Astrocyte (in vitro differentiated cells and primary cell): ENCODE data around the gene APOBR. TPM values are rescaled to one million over a fixed set of nuclear protein-coding genes. Genes with fewer than 3 reads are reported as not detected.

Source experiments
- DNase-seq: peaks from one replicate; pipeline ENCODE4 v3.0.0-alpha.2; 2010; ENCODE audit warnings: low read depth
- FAIRE-seq: peaks from 2 replicates; lab custom pipeline; 2011; peaks lifted over from hg19 to GRCh38; lab: Jason Lieb, UNC
- H2AFZ ChIP-seq: 2 replicates; pipeline ENCODE4 v1.6.0; 2012; ENCODE audit warnings: low read depth, low read length, inconsistent platforms
- H3K27ac ChIP-seq: 2 replicates; pipeline ENCODE4 v1.5.1; 2011; ENCODE audit warnings: low read depth, low read length, inconsistent platforms
- H3K27me3 ChIP-seq: 2 replicates; pipeline ENCODE4 v1.6.0; 2011; ENCODE audit warnings: low read length, inconsistent platforms; ENCODE audit not compliant: insufficient read depth
- H3K36me3 ChIP-seq: 2 replicates; pipeline ENCODE4 v1.5.1; 2011; ENCODE audit warnings: low read length, inconsistent platforms; ENCODE audit not compliant: insufficient read depth
- H3K4me1 ChIP-seq: 2 replicates; pipeline ENCODE4 v1.5.1; 2011; ENCODE audit warnings: low read length, inconsistent platforms; ENCODE audit not compliant: insufficient read depth
- H3K4me2 ChIP-seq: 2 replicates; pipeline ENCODE4 v1.6.0; 2012; ENCODE audit warnings: low read length, inconsistent platforms
- H3K4me3 ChIP-seq: 2 replicates; pipeline ENCODE4 v1.5.1; 2011; ENCODE audit warnings: low read depth, mild to moderate bottlenecking, low read length, inconsistent platforms; ENCODE audit not compliant: insufficient read depth
- H3K79me2 ChIP-seq: 2 replicates; pipeline ENCODE4 v1.6.0; 2012; ENCODE audit warnings: mild to moderate bottlenecking, low read length, inconsistent platforms; ENCODE audit not compliant: insufficient read depth
- H3K9ac ChIP-seq: 2 replicates; pipeline ENCODE4 v1.6.0; 2012; ENCODE audit warnings: mild to moderate bottlenecking, low read length, inconsistent platforms
- H3K9me3 ChIP-seq: 2 replicates; pipeline ENCODE4 v1.5.1; 2012; ENCODE audit warnings: low read depth, mild to moderate bottlenecking, low read length, inconsistent platforms; ENCODE audit not compliant: insufficient read depth
- H4K20me1 ChIP-seq: 2 replicates; pipeline ENCODE4 v1.6.0; 2012; ENCODE audit warnings: low read length, inconsistent platforms; ENCODE audit not compliant: insufficient read depth
- H3K27ac Mint-ChIP-seq: one replicate; pipeline ENCODE4 v1.8.0; 2021; ENCODE audit warnings: mild to moderate bottlenecking, mixed read lengths; ENCODE audit not compliant: unreplicated experiment
- H3K27me3 Mint-ChIP-seq: one replicate; pipeline ENCODE4 v1.8.0; 2021; ENCODE audit warnings: low read depth, mixed read lengths; ENCODE audit not compliant: unreplicated experiment
- H3K36me3 Mint-ChIP-seq: one replicate; pipeline ENCODE4 v1.8.0; 2021; ENCODE audit warnings: low read depth, mixed read lengths; ENCODE audit not compliant: unreplicated experiment
- H3K4me1 Mint-ChIP-seq: one replicate; pipeline ENCODE4 v1.8.0; 2021; ENCODE audit warnings: low read depth, mixed read lengths; ENCODE audit not compliant: unreplicated experiment
- H3K4me3 Mint-ChIP-seq: one replicate; pipeline ENCODE4 v1.8.0; 2021; ENCODE audit warnings: mild to moderate bottlenecking, moderate library complexity, mixed read lengths; ENCODE audit not compliant: unreplicated experiment
- H3K9me3 Mint-ChIP-seq: one replicate; pipeline ENCODE4 v1.8.0; 2021; ENCODE audit warnings: mild to moderate bottlenecking, mixed read lengths; ENCODE audit not compliant: unreplicated experiment
- EZH2 ChIP-seq: IDR thresholded peaks from 2 replicates; pipeline ENCODE4 v1.6.1; 2012; ENCODE audit warnings: mild to moderate bottlenecking, low read length, inconsistent platforms; ENCODE audit not compliant: insufficient read depth
- total RNA-seq: library from RNA; stranded (reverse); gene quantifications from 2 replicates; pipeline ENCODE4 v1.2.1, GENCODE V29; 2021
- TF ChIP-seq, protein P1 (sequence below): IDR thresholded peaks from 2 replicates; pipeline ENCODE4 v1.5.1; 2011; ENCODE audit warnings: low read depth, mild to moderate bottlenecking, inconsistent platforms, low read length, moderate library complexity; ENCODE audit not compliant: insufficient read depth

The APOBR gene
- total RNA-seq, 1 donor from 2014 or later = not detected

DNA sequence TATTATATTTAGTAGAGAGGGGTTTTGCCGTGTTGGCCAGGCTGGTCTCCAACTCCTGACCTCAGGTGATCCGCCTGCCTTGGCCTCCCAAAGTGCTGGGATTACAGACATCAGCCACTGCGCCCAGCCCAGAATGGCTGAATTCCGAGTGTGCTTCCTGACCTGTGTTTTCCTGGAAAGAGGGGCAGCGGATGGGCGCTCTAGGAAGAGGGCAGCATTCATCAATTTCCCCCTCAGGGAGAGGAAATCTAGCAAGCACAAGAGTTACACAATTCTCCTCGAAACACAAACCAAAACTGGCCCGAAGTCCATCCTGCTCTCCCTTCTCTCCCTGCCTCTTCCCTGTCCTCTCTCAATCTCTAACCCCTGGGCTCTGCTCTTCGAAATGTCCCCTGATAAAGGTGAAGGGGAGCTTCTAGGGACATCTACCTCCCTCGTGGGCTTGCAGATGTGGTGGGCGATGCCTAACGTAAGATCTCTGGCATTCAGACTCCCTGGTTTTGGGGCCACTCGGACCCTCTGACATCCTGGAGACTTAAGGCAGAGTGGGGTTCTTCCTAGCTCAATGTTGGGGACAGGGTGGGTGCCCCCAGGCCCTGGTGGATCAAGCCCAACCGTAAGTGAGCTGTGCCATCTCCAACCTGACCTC, 11.2 kb downstream of the APOBR start:
- no peaks in the 10 kb centered on the region for H4K20me1 ChIP-seq
- H3K27ac Mint-ChIP-seq = no peak overlapping the region
- H3K4me3 ChIP-seq = no peak overlapping the region
- FAIRE-seq (no peak), DNase-seq (no peak)
- H3K4me1 Mint-ChIP-seq = no peaks in the 10 kb centered on the region
- no peak overlapping the region for H3K27ac ChIP-seq
- no peak overlapping the region for H3K9ac ChIP-seq
- TF ChIP-seq EZH2 = no peak
- TF ChIP-seq, protein P1, sequence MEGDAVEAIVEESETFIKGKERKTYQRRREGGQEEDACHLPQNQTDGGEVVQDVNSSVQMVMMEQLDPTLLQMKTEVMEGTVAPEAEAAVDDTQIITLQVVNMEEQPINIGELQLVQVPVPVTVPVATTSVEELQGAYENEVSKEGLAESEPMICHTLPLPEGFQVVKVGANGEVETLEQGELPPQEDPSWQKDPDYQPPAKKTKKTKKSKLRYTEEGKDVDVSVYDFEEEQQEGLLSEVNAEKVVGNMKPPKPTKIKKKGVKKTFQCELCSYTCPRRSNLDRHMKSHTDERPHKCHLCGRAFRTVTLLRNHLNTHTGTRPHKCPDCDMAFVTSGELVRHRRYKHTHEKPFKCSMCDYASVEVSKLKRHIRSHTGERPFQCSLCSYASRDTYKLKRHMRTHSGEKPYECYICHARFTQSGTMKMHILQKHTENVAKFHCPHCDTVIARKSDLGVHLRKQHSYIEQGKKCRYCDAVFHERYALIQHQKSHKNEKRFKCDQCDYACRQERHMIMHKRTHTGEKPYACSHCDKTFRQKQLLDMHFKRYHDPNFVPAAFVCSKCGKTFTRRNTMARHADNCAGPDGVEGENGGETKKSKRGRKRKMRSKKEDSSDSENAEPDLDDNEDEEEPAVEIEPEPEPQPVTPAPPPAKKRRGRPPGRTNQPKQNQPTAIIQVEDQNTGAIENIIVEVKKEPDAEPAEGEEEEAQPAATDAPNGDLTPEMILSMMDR = no peak
- H3K79me2 ChIP-seq = no peaks in the 10 kb centered on the region
- H3K36me3 ChIP-seq = no peaks in the 10 kb centered on the region
- H3K4me3 Mint-ChIP-seq = no peak overlapping the region
- peaks cover 4% of the 10 kb centered on the region for H3K36me3 Mint-ChIP-seq
- peaks cover 30% of the 10 kb centered on the region for H3K27me3 Mint-ChIP-seq
- H3K4me1 ChIP-seq = no peaks in the 10 kb centered on the region
- H2AFZ ChIP-seq = no peak overlapping the region
- no peaks in the 10 kb centered on the region for H3K9me3 ChIP-seq
- H3K9me3 Mint-ChIP-seq = no peaks in the 10 kb centered on the region
- peaks cover 7% of the 10 kb centered on the region for H3K27me3 ChIP-seq
- no peak overlapping the region for H3K4me2 ChIP-seq

DNA sequence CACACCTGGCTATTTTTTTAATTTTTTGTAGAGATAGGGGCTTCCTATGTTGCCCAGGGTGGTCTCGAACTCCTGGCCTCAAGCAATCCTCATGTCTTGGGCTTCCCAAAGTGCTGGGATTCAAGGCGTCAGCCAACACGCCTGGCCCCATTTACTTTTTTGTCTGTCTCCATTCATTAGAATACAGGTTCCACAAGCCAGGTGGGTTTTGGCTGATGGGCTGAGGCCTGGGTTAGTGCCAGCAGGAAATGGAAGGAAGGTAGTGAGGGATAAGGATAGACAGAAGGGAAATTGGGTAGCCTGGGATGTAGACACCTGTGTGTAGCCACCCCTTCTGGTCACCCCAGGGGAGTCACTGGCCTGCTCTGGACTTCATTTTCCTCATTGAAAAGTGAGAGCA, 16.6 kb downstream of the APOBR start:
- no peaks in the 10 kb centered on the region for H3K9me3 ChIP-seq
- no peaks in the 10 kb centered on the region for H4K20me1 ChIP-seq
- H3K79me2 ChIP-seq = no peaks in the 10 kb centered on the region
- H3K9me3 Mint-ChIP-seq = no peaks in the 10 kb centered on the region
- no peak overlapping the region for H3K4me3 Mint-ChIP-seq
- no peak overlapping the region for H3K4me2 ChIP-seq
- FAIRE-seq (no peak), DNase-seq (no peak)
- H2AFZ ChIP-seq = peak overlapping the region; percentile 18
- no peak overlapping the region for H3K4me3 ChIP-seq
- H3K9ac ChIP-seq = no peak overlapping the region
- peaks cover 2% of the 10 kb centered on the region for H3K4me1 ChIP-seq
- H3K36me3 Mint-ChIP-seq = peaks cover 4% of the 10 kb centered on the region
- H3K27me3 ChIP-seq = no peaks in the 10 kb centered on the region
- no peak overlapping the region for H3K27ac ChIP-seq
- H3K27me3 Mint-ChIP-seq = peaks cover 13% of the 10 kb centered on the region
- no peak overlapping the region for H3K27ac Mint-ChIP-seq
- H3K36me3 ChIP-seq = no peaks in the 10 kb centered on the region
- H3K4me1 Mint-ChIP-seq = peaks cover 4% of the 10 kb centered on the region
- TF ChIP-seq, protein P1 = no peak
- no peak for TF ChIP-seq EZH2
